Measurements from ENCODE around the gene AKR7A3.

DNA sequence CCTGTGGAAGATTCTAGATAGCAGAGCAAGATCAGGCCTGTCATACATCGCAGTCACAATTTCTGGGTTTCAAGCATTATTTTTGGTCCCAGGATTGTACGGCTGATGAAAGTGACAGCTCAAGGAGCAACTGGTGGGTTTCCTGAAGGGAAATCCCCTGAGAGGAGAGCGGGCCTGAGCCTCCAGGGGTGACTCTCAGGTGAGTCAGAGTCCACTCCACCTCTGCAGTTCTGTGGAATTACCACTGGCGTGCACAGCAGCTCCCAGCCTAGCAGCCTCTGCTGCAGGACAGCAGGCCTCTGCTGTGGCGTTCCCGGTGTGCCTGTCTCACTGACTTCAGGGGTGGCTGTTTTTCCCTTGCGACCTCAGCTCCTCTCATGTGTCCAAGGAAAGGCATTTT, 48.0 kb upstream of the AKR7A3 start:
- TF ChIP-seq CTCF (IDR thresholded peaks at IDR 0.05) (no peak), ZFX (IDR thresholded peaks at IDR 0.05; ENCODE audit: borderline replicate concordance) (no peak)

All from 22Rv1 (cell line).